ENCODE measurements around the gene TMEM74B. TPM values are rescaled to one million over a fixed set of nuclear protein-coding genes. Genes with fewer than 3 reads are reported as not detected.

TMEM74B gene
- total RNA-seq, 3 donors from 2014 or later, result 0.38 to 2.6 (median 2.1) TPM

DNA sequence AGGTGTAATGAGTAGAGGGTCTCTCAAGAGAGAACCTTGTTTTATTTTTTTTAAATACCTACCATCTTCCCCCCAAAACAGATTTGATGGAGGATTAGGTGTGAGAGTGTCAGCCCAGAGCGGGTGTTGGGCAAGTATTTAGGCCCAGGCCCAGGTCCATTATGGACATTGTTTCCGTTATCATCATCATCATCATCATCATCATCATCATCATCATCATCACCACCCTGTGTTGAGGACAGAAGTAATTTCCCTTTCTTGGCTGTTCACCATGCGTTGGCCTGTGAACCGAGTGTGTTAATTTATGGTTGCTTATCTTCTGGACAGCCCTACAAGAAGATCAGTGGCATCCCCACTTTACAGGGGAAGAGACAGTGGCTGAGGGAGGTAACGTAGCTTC is 37.8 kb downstream of the TMEM74B start:
- Histone ChIP-seq H3K36me3 (ENCODE audit: low read depth) (no peaks in the 10 kb centered on the region), H3K9me3 (no peaks in the 10 kb centered on the region), H3K4me1 (ENCODE audit: low read depth) (no peaks in the 10 kb centered on the region), H3K4me3 (no peak overlapping the region)
- no peak for TF ChIP-seq CTCF (IDR thresholded peaks at IDR 0.05)
- intact Hi-C loops (cut with DNase I, micrococcal nuclease), result no loop called here
- no peak for DNase-seq
- no peak for ATAC-seq

GRCh38 chr20:1144401-1145172 is 40.2 kb downstream of the TMEM74B start:
- no peak for DNase-seq
- H3K9me3 ChIP-seq, result no peaks in the 10 kb centered on the region
- intact Hi-C loops (cut with DNase I, micrococcal nuclease), result no loop called here
- no peak for TF ChIP-seq CTCF (IDR thresholded peaks at IDR 0.05)
- H3K36me3 ChIP-seq (ENCODE audit: low read depth), result no peaks in the 10 kb centered on the region
- no peaks in the 10 kb centered on the region for H3K4me1 ChIP-seq (ENCODE audit: low read depth)
- ATAC-seq, result no peak
- no peak overlapping the region for H3K4me3 ChIP-seq

DNA sequence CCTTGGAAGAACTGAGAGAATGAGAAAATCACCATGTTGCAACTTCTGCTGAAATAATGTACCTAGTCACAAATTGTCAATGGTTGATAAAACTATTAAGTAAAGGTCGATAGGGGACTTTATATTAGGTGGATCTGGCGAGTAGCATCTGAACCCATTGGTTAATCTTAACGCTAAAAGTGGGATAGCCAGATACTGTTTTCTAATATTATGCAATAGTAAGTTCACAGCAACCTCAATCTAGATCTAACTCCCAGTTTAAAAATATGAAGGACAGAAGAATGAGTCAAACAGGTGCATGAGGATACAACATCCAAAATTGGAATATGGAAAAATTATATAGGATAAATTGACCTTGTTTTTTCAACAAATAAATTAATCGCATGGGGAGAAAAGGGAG is 47.5 kb downstream of the TMEM74B start:
- Histone ChIP-seq H3K36me3 (ENCODE audit: low read depth) (peaks cover 3% of the 10 kb centered on the region), H3K4me1 (ENCODE audit: low read depth) (no peaks in the 10 kb centered on the region), H3K4me3 (no peak overlapping the region), H3K9me3 (no peaks in the 10 kb centered on the region)
- ATAC-seq (no peak), DNase-seq (no peak)
- TF ChIP-seq CTCF (IDR thresholded peaks at IDR 0.05), result no peak
- intact Hi-C loops (cut with DNase I, micrococcal nuclease), result no loop called here

DNA sequence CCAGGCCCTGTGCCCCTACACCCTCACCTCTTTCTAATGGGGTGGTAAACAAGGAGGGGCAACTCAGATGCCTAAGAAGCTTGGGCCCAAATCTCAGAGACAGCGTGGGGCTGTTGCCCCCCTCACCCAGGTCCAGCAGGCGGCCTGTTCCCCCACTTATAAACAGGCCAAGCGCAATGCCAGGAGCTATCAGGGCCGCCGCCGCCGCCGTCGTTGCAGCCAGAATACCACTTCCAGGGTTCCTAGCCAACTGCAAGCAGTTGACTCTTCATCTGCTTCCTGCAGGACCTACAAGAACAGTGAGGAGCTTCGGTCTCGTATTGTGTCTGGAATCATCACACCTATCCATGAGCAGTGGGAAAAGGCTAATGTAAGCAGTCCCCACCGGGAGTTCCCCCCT is 49.9 kb downstream of the TMEM74B start:
- ATAC-seq, result no peak
- H3K4me1 ChIP-seq (ENCODE audit: low read depth), result no peaks in the 10 kb centered on the region
- no peak for DNase-seq
- no peaks in the 10 kb centered on the region for H3K9me3 ChIP-seq
- H3K4me3 ChIP-seq, result no peak overlapping the region
- H3K36me3 ChIP-seq (ENCODE audit: low read depth), result peaks cover 3% of the 10 kb centered on the region
- no peak for TF ChIP-seq CTCF (IDR thresholded peaks at IDR 0.05)
- intact Hi-C loops (cut with DNase I, micrococcal nuclease), result no loop called here

DNA sequence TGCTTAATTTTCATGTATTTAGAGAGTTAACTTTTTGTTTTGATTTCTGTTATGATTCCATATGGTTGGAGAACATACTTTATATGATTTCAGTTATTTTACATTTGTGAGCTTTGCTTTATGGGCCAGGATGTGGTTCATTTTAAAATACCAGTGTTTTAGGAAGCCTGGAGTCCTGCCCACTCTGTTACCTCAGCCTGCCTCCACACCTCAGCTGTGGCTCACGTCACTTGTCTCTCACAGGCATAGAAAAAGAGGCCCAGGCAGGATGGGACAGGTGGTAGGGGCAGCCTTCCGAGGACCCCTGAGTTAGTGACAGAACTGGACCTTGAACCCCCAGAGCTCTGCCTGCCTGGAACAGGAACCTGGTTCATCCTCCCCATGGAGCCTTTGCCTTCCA is 50.4 kb downstream of the TMEM74B start:
- peaks cover 3% of the 10 kb centered on the region for H3K36me3 ChIP-seq (ENCODE audit: low read depth)
- H3K4me1 ChIP-seq (ENCODE audit: low read depth), result no peaks in the 10 kb centered on the region
- intact Hi-C loops (cut with DNase I, micrococcal nuclease), result no loop called here
- H3K9me3 ChIP-seq, result no peaks in the 10 kb centered on the region
- ATAC-seq, result no peak
- TF ChIP-seq CTCF (IDR thresholded peaks at IDR 0.05), result no peak
- no peak for DNase-seq
- H3K4me3 ChIP-seq, result no peak overlapping the region
